ENCODE results near the gene EHBP1L1. TPM values are rescaled to one million over a fixed set of nuclear protein-coding genes. Genes with fewer than 3 reads are reported as not detected.

Gene EHBP1L1
- total and polyA plus RNA-seq, 12 donors: 30.8 to 113 (median 53.9) TPM

DNA sequence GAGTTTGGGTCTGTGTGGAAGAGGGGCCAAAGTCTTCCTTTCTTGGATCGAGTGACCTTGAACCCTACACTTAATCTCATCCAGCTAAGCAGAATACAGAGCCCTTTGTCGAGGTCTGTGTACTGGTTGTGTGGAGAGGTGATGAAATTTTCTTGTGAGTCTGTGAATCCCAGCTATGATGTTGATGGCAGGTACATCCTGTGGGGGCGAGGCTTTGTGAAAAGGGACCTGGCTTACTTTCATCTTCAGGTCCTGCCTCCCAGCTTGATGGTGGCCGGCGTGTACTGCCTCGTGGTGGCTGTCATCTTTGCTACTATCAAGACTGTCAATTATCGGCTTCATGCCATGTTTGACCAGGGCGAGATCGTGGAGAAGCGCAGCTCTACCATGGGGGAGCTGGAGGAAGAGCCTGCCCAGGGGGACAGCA is 40.7 kb downstream of the EHBP1L1 start:
- intact Hi-C loops (cut with DNase I): no loop called here
- peaks cover 10 to 60% (median 33%) of the 10 kb centered on the region in 9 donors for H3K36me3 ChIP-seq

DNA sequence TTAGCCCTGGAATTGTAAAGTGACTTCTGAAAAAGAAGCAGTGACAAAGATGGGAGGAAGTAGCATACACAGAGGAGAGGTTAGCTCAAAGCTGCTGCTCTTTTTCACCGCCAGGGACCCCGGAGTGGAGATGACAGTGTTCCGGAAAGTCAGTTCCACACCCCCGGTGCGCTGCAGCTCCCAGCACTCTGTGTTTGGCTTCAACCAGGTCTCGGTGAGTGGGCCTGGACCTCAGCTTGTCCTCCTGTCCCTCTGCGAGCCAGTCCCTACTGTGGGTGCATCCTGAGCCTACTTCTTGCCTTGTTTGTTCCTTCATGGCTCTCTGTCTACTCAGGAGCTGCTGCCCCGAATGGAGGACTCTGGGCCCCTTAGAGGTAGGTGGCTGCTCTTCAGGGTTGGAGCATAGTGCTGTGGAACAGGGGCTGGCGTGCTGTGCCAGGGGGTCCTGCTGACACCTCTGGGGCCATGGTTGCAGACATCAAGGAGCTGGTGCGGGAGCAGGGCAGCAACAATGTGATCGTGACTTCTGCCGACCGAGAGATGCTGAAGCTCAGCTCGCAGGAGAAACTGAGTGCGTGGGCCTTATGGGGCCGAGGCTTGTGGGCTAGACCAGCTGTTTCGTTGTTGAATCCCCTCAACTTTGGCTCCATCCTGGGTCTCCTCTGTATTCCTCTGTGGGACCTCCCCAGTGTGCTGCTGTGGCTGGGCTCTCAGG is 41.4 kb downstream of the EHBP1L1 start:
- Histone ChIP-seq H3K4me3 (peak overlapping the region in 5 of 10 donors; percentile 87 to 99 (median 97)), H3K4me1 (peaks cover 21 to 36% (median 26%) of the 10 kb centered on the region in 9 donors), H3K27me3 (no peaks in the 10 kb centered on the region), H3K9me3 (no peaks in the 10 kb centered on the region), H3K36me3 (peaks cover 10 to 61% (median 37%) of the 10 kb centered on the region in 9 donors), H3K27ac (no peak overlapping the region)
- 90% methylated on average over 17 of the region's 17 CpGs for WGBS, 2 donors
- no peak for ATAC-seq
- TF ChIP-seq, protein P1, sequence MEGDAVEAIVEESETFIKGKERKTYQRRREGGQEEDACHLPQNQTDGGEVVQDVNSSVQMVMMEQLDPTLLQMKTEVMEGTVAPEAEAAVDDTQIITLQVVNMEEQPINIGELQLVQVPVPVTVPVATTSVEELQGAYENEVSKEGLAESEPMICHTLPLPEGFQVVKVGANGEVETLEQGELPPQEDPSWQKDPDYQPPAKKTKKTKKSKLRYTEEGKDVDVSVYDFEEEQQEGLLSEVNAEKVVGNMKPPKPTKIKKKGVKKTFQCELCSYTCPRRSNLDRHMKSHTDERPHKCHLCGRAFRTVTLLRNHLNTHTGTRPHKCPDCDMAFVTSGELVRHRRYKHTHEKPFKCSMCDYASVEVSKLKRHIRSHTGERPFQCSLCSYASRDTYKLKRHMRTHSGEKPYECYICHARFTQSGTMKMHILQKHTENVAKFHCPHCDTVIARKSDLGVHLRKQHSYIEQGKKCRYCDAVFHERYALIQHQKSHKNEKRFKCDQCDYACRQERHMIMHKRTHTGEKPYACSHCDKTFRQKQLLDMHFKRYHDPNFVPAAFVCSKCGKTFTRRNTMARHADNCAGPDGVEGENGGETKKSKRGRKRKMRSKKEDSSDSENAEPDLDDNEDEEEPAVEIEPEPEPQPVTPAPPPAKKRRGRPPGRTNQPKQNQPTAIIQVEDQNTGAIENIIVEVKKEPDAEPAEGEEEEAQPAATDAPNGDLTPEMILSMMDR (IDR thresholded peaks at IDR 0.05): no peak
- no peak for DNase-seq
- intact Hi-C loops (cut with DNase I): no loop called here

More for the DNA sequence above, 40.7 kb downstream of the EHBP1L1 start:
- H3K27me3 ChIP-seq: no peaks in the 10 kb centered on the region
- ATAC-seq (no peak), DNase-seq (no peak)
- no peaks in the 10 kb centered on the region for H3K9me3 ChIP-seq
- TF ChIP-seq, protein P1 (IDR thresholded peaks at IDR 0.05): no peak
- H3K4me1 ChIP-seq: peaks cover 24 to 43% (median 31%) of the 10 kb centered on the region in 9 donors
- peak overlapping the region; percentile 87 to 99 (median 96) for H3K4me3 ChIP-seq
- H3K27ac ChIP-seq: peak overlapping the region in 9 of 10 donors; percentile 89 to 100 (median 98)
- 58 to 64% methylated on average over 10 of the region's 10 CpGs for WGBS, 2 donors

DNA sequence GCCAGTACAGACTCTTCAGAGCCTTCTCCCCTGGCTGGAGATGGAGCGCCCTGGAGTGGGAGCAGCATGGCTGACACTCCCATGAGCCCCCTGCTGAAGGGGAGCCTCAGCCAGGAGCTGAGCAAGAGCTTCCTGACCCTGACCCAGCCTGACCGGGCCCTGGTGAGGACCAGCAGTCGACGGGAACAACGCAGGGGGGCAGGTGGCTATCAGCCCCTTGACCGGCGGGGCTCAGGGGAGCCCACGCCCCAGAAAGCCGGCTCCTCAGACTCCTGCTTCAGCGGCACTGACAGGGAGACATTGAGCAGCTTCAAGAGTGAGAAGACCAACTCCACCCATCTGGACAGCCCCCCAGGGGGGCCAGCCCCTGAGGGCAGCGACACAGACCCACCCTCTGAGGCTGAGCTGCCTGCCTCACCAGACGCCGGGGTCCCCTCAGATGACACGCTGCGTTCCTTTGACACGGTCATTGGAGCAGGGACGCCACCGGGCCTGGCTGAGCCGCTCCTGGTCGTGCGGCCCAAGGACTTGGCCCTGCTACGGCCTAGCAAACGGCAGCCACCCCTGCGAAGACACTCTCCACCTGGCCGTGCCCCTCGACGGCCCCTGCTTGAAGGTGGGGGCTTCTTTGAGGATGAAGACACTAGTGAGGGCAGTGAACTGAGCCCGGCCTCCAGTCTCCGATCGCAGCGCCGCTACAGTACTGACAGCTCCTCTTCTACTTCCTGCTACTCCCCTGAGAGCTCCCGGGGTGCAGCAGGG is 42.3 kb downstream of the EHBP1L1 start:
- no peaks in the 10 kb centered on the region for H3K27me3 ChIP-seq
- intact Hi-C loops (cut with DNase I): no loop called here
- TF ChIP-seq, protein P1 (IDR thresholded peaks at IDR 0.05): no peak
- H3K27ac ChIP-seq: no peak overlapping the region
- DNase-seq (no peak), ATAC-seq (no peak)
- 92 to 95% methylated on average over 33 of the region's 33 CpGs for WGBS, 2 donors
- no peaks in the 10 kb centered on the region for H3K9me3 ChIP-seq
- H3K36me3 ChIP-seq: peaks cover 10 to 63% (median 42%) of the 10 kb centered on the region in 9 donors
- no peak overlapping the region for H3K4me3 ChIP-seq
- H3K4me1 ChIP-seq: peaks cover 14 to 28% (median 17%) of the 10 kb centered on the region in 9 donors

DNA sequence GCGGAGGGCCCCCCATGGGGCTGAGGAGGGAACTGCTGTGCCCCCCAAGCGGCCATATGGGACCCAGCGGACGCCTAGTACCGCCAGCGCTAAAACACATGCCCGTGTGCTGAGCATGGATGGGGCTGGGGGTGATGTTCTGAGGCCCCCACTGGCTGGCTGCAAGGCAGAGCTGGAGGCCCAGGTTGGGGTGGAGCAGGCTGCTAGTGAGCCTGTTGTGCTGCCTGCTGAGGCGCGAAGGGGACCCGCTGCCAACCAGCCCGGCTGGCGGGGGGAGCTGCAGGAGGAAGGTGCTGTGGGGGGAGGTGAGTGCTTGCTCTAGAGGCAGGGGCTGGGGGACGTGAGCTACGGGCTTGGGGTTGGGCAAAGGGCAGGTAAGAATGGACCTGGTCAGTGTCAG is 42.9 kb downstream of the EHBP1L1 start:
- no peak overlapping the region for H3K27ac ChIP-seq
- WGBS, 2 donors: 91 to 92% methylated on average over 14 of the region's 14 CpGs
- H3K4me3 ChIP-seq: no peak overlapping the region
- peaks cover 11 to 22% (median 15%) of the 10 kb centered on the region in 9 donors for H3K4me1 ChIP-seq
- H3K27me3 ChIP-seq: no peaks in the 10 kb centered on the region
- H3K36me3 ChIP-seq: peaks cover 10 to 69% (median 48%) of the 10 kb centered on the region in 9 donors
- intact Hi-C loops (cut with DNase I): no loop called here
- no peaks in the 10 kb centered on the region for H3K9me3 ChIP-seq
- TF ChIP-seq, protein P1 (IDR thresholded peaks at IDR 0.05): no peak
- ATAC-seq (no peak), DNase-seq (no peak)
